SKM-1 (cell line): ENCODE data around the gene GATAD2B.
"Not testable (repeated sequence)": the region's sequence is repeated elsewhere in the genome, so short reads cannot be mapped to it uniquely, and the experiment has no call there.

Experiments
- DNase-seq: peaks from one replicate; lab custom pipeline; 2025; ENCODE audit not compliant: unreplicated experiment; lab: John Stamatoyannopoulos, UW

GATAD2B gene

DNA sequence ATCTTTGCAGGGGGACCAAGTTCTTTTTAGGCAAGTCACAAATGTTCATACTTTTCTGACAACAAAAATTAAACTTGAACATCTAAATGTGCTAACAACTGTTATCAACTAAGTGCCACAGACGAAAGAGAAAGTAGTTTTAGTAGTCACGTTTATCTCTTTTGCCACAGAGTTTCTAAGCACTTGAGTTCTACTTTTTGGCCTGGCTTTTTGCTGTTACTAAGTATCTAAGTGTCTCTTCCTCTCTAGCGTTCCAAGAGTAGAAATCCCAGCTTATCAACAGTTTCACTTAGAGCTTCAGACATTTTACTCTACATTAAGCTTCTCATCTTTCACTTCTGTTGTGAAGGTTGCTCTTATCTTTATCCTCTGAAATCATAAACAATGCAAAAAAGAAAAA, 34.2 kb downstream of the GATAD2B start:
- DNase-seq = no peak

DNA sequence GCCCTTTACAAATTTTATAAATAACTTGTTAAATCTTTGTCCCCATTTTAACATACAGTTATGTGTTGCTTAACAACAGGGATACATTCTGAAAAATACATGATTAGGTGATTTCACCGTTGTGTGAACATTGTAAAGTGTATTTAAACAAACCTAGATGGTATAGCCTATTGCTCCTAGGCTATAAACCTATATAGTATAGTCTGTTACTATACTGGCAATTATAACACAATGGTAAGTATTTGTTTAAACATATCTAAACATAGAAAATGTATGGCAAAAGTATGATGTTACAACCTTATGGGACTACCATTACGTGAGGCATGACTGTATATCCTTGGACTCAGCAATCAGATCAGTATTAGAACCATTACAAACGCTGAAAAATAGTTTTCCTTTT, 36.6 kb downstream of the GATAD2B start:
- no peak for DNase-seq

DNA sequence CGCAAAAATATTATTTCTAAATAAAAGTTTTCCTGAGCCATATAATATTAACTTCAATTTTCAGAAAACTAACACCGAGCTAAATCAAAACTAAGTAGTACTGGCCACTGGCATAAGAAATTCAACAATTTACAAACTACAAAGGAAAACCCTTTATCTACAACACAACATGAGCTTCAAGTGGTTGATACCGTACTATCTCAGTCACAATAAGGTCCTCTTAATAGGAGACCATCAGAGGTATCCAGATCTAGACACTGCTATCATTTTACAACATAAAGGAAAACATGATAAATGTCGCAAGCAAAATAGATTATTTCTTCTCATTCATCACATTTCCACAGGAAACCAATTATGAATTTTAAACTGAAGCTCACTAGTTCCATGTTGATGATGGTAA, 39.5 kb downstream of the GATAD2B start:
- DNase-seq = no peak

DNA sequence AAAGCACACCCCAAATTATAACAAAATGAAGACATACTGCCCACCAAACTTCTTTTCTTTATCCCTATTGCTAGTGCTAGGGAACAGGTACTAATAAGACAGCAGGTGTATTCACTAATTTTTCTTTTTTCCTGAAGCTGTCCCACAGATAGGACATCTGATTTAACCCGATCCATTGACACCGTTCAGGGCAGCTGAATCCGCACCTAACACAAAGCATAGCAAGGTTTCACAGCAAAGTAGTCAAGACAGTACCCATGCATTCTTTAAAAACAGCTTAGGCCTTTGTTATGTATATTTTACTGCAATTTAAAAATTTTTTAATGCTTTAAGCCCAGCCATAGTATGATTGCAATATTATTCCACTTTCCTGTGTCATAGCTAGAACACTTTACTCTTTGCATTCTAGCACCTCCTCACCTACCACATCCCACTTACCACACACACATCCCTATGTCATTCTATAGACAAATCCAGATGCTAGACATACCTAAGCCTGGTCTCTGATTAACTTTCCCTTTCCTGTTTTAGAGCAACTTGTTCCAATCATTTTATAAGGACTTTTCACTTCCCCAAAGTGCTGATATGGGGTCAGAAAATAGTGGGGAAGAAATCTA, 40.4 kb downstream of the GATAD2B start:
- DNase-seq = no peak

DNA sequence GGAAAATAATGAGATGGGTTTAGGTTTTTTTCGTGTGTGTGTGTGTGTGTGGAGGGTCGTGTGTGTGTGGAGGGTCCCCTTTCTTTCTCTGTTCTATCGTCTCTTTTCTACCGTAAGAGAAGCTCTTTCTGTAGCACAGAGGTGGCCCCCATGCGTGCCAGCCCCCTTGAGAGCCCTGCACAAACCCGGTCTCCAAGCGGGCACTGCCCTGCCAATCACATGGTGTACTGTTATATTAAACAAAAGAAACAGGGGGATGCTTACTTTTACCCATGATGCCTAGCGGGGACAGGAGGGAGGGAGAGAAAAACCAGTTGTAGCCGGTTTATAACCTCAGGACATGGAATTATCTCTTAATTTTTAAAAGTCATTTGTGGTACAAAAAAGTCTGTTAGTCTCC, 41.0 kb downstream of the GATAD2B start:
- no peak for DNase-seq

DNA sequence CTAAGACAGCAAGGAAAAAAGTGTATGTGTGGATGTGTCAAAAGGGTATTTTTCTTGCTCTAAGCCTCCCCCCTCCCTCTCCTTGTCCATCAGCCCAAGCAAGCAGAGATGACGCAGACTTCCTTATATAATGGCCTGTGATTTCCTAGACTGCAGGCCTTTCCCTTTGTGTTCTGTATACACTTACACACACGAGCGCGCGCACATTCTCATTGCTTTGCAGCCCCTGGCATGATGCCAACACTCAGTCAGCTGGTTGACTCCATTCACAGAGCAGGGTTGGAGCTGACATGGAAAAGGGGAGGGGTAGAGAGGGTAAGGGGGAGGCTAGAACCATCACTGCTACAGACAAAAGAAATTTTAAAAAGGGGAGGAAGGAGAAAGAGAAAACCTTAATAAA, 41.8 kb downstream of the GATAD2B start:
- no peak for DNase-seq

DNA sequence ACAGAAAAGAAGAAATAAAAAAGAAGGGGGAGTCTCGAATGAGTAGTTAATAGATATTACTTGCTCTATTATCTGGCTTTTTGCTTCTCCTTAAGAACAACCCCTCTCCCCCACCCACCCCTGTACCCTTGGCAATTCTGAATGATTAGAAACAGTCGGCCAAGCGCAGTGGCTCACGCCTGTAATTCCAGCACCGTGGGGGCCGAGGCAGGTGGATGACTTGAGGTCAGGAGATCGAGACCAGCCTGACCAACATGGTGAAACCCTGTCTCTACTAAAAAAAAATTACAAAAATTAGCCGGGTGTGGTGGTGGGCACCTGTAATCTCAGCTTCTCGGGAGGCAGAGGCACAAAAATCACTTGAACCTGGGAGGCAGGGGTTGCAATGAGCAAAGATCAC, 42.7 kb downstream of the GATAD2B start:
- no peak for DNase-seq

DNA sequence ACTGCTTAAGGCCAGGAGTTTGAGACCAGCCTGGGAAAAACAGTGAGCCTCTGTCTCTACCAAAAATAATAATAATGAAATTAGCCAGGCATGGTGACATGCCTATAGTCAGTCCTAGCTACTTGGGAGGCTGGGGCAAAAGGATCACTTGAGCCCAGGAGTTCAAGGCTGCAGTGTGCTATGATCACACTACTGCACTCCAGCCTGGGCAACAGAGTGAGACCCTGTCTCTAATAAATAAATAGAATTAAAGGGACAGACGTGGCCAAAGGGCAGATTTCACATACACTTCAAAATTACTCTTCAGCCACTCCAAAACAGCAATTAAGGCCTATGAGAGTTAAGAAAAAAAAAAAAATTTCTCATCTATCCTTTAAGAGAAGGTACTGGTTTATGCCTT, 45.7 kb downstream of the GATAD2B start:
- no peak for DNase-seq

DNA sequence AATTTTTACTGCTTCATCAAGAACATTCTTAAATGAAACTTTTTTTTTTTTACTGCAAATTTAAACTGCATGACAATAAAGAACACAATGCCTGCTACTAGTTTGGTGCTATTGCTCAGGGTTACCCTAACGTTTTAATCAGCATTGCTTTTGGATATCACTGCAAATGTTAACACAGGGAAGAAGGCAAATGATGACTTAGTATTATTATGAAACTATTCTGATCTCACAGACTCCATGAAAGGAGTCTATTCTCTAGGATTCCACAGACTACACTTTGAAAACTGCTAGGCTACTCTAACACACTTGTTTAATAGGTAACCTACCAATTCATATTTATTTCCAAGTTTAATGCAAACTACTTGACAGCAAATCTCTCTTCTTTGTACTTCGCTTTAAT, 49.8 kb downstream of the GATAD2B start:
- DNase-seq = no peak

DNA sequence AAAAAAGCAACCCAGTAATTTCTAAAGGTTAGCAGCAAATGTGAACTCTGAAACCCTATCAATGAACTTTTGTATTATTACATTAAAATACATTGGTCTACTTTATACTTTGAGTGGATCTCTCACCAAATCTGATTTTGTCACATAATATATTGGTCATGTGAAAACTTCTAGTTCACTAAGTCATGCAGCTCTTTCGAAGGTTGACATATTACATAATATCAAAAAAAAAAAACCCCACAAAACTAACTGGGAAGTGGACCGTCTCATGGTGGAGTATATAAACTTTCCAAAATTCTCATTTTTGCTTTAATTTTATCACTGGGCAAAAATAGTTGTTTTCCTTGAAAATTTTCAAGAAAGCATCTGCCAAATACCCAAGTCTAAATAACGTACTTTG, 50.4 kb downstream of the GATAD2B start:
- no peak for DNase-seq

DNA sequence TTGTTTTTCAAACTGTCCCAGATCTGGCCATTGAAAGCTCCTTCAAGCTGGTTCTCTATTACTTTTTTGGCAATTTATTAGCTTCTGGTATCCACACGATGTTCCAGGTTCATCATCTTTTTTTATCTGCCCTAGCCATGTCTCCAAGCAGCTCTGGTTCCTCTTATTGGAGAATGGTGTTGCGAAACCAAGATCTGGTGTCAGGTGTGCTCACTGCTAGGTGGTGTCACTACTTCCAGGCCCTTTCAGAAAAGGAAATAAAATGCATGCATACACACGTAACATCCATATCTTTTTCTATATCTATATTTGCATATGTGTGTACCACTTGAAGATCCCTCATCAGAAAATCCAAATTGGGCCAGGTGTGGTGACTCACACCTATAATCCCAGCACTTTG, 53.3 kb downstream of the GATAD2B start:
- no peak for DNase-seq

DNA sequence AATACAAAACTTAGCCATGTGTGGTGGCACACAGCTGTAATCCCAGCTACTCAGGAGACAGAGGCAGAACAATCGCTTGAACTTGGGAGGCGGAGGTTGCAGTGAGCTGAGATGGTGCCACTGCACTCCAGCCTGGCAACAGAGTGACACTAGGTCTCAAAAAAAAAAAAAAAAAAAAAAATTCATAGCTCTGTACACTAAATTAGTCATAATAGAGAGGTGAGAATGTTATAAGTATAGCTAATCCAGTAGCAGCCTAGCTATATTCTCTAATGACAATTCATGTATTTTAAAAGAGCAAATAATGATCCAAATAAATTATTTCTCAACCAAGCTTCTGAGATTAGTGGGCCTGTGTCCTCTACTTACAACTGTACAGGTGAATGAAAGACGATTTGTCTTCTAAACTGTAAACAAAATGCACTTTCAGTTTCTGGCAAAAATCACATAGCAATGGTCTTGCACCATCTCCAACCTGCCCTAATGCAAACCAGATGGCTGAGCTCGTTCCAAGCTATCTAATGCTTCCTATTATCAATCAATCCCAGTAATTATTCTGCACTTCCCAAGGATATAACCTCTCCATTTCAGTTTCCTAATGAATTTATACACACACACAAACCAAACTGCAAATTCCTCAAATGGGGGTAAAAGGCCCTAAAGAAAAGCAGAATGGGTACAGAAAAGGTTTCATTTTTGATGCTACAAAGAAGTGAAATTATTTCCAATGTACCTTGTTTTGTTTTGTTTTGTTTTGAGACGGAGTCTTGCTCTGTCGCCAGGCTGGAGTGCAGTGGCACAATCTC, 56.5 kb downstream of the GATAD2B start:
- no peak for DNase-seq

DNA sequence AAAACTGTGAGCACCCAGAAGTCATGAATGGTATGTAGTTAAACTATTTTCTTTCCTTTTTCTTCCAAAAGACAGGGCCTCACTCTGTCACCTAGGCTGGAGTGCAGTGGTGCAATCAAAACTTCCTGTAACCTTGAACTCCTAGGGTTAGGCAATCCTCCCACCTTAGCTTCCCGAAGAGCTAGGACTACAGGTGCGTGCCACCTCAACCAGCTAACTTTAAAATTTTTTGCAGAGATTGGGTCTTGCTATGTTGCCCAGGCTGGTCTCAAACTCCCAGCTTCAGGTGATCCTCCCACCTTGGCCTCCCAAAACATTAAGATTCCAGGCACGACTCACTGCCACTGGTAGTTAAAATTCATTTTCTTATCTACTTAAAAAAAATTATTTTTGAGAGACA, 62.5 kb downstream of the GATAD2B start:
- DNase-seq = no peak

DNA sequence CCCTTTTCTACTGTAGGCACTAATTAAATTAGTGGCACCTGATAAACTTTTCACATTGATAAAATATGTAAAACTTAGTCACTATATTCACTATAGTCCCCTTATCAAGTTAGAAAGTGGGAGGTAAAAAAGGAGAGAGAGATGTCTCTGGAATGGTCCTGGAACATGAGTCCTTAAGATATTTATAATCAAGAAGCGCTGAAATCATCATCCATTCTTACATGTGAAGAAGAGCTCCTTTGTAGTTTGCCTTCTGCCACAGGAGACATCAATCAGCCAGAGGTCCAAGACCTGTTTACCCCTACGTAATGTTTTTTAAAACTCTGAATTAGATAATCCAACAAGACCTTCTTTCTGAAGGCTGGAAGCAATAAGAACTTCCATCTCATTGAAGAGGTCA, 65.3 kb downstream of the GATAD2B start:
- no peak for DNase-seq

DNA sequence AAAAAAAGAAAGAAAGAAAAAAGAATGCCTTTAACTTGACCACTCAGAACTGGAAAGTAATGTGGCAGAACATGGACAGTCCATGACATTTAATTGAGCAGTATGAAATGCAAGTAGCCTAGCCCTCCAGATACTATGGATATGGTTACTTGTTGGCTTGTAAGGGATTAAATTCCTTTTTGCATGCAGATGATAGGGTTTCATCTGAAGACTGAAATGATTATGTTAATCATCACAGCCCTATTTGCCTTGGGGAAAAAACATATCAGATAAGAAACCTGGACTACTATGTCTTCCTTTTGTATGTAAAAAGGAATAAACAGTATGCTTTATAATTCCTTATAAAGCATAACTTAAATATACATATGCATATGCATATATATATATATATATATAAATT, 66.0 kb downstream of the GATAD2B start:
- no peak for DNase-seq

DNA sequence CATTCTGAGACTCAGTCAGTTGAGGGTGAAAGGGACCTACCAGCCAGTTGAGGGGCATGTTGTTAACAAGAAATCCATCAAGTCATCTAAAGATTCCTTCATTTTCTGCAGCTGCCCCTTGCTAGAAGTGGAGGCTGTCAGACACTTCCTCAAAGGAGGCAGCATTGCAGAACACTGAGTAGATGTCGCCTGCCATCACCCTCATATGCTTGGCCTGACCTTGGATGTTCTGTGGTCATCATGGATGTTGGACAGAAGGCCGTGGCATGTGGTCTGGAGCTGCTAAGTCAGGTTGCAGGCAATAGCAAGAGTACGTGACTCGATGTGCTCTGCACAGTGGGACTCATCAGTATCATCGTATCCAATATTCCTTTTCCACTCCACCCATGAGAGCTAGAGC, 70.6 kb downstream of the GATAD2B start:
- no peak for DNase-seq

DNA sequence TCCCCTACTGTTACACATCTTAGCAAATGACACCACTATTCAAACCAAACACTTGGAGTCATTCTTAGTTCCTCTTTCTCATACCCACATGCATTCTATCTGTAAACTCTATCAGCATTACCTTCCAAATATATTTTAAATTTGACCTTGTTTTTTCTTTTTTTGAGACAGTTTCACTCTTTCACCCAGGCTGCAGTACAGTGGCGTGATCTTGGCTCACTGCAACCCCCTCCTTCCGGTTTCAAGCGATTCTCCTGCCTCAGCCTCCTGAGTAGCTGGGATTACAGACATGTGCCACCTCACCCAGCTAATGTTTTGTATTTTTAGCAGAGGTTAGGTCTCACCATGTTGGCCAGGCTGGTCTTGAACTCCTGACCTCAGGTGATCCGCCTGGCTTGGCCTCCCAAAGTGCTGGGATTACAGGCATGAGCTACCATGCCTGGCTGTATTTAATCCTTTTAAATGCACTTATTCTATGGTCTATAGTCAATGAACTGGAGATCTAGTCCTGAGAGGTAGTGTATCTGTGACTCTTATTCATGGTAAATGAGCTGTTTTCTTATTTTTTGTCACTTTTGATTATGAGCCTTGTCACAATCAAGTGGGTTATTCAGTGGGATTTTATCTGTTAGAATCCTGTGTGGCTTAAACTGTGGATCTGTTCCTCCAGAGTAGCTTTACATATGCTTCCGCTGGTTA, 73.1 kb downstream of the GATAD2B start:
- DNase-seq = peak; percentile 82

DNA sequence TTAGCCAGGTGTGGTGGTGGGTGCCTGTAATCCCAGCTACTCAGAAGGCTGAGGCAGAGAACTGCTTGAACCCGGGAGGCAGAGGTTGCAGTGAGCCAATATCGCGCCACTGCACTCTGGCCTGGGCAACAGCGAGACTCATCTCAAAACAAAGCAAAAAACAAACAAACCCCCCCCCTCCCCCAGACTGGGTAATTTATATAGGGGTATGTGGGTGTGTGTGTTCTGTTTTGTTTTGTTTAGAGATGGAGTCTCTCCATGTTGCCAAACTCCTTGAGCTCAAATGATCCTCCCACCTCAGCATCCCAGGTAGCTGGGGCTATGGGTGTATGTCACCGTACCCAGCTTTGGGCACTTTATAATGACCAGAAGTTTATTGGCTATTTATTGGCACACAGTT, 74.0 kb downstream of the GATAD2B start:
- no peak for DNase-seq

DNA sequence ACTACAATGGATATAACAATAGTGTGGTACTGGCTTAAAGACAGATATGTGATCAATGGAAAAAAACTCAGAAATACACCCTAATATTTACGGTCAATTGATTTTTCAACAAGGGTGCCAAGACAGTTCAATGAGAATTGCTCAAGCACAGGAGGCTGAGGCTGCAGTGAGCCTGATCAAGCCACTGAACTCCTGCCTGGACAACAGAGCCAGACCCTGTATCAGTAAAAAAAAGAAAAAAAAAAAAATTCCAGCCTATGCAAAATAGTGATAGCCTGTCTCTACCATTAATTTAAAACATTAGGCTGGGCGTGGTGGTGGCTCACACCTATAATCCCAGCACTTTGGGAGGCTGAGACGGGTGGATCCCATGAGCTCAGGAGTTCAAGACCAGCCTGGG, 77.6 kb downstream of the GATAD2B start:
- no peak for DNase-seq

DNA sequence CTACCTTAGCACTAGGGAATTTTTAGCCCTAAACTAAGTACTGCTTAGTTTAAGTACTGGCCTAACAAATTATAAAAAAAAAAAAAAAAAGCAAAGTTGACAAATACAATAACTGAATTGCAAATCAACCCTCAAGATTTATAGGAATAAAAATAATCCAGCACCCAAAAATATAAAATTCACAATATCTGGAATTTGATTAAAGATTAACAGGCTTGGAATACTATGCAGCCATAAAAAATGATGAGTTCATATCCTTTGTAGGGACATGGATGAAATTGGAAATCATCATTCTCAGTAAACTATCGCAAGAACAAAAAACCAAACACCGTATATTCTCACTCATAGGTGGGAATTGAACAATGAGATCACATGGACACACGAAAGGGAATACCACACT, 78.4 kb downstream of the GATAD2B start:
- DNase-seq = not testable (repeated sequence)

DNA sequence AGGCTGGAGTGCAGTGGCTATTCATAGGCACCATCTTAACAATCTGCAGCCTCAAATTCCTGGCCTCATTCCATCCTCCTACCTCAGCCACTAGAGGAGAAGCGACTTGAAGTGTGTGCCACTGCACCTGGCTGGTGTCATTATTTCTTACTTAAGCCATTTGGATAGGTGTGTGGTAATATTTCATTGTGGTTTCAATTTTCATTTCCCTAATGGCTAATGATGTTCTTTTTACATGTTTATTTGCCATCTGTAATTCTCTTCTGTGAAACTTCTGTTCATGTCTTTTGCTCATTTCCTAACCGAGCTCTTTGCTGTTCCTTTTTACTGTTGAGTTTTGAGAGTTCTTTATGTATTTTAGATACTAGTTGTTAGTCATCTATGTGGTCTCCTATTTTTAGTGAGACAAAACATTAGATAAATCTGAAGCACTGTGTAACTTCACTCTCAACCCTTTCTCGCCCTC, 80.7 kb downstream of the GATAD2B start:
- DNase-seq = no peak

DNA sequence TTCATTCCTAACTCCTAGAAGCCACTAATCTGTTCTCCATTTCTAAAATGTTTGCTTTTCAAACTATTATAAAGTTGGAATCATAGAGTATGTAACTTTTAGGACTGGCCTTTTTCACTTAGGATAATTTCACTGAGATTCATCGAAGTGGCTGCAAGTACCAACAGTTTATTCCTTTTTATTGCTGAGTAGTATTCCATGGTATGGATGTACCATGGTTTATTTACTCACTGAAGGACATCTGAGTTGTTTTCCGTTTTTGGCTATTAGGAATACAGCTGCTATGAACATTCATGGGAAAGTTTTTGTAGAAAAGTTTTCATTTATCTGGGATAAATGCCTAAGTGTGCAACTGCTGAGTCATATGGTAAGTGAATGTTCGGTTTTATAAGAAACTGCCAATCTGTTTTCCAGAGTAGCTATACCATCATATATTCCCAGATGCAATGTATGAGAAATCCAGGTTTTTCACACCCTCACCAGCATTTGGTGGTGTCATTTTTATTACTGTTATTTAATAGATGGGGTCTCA, 81.2 kb downstream of the GATAD2B start:
- DNase-seq = no peak
